Karpas-422 (cell line): Measurements from ENCODE around the gene PPP1R14B. TPM values are rescaled to one million over a fixed set of nuclear protein-coding genes. Genes with fewer than 3 reads are reported as not detected.

Experiments
- DNase-seq: peaks from one replicate; pipeline ENCODE4 v3.0.0-alpha.2; 2015
- H2AFZ ChIP-seq: fragments of 200-600 bp; sonication (generic); 2 replicates; pipeline ENCODE4 v1.6.1; 2014; ENCODE audit warnings: antibody characterized with exemption, low read length, mixed read lengths
- H3K27ac ChIP-seq: fragments of 200-600 bp; sonication (generic); 2 replicates; pipeline ENCODE4 v1.5.1; 2014; ENCODE audit warnings: mild to moderate bottlenecking, low read length, moderate library complexity
- H3K27me3 ChIP-seq: fragments of 200-600 bp; sonication (generic); 2 replicates; pipeline ENCODE4 v1.6.1; 2014; ENCODE audit warnings: low read length, mixed read lengths
- H3K36me3 ChIP-seq: fragments of 200-600 bp; sonication (generic); 2 replicates; pipeline ENCODE4 v1.6.1; 2014; ENCODE audit warnings: low read length, mixed read lengths; ENCODE audit not compliant: insufficient read depth
- H3K4me1 ChIP-seq: fragments of 200-600 bp; sonication (generic); 2 replicates; pipeline ENCODE4 v1.6.1; 2014; ENCODE audit warnings: mild to moderate bottlenecking, low read length, mixed read lengths
- H3K4me2 ChIP-seq: fragments of 200-600 bp; sonication (generic); 2 replicates; pipeline ENCODE4 v1.6.1; 2014; ENCODE audit warnings: low read length, low read depth, mild to moderate bottlenecking; ENCODE audit not compliant: poor library complexity, severe bottlenecking
- H3K4me3 ChIP-seq: fragments of 200-600 bp; sonication (generic); 2 replicates; pipeline ENCODE4 v1.5.1; 2014; ENCODE audit warnings: mild to moderate bottlenecking, antibody characterized with exemption, low read length, mixed read lengths
- H3K79me2 ChIP-seq: fragments of 200-600 bp; sonication (generic); 2 replicates; pipeline ENCODE4 v1.6.1; 2014; ENCODE audit warnings: mild to moderate bottlenecking, low read length, mixed read lengths
- H3K9ac ChIP-seq: fragments of 200-600 bp; sonication (generic); 2 replicates; pipeline ENCODE4 v1.6.0; 2014; ENCODE audit warnings: low read length
- H3K9me2 ChIP-seq: fragments of 200-600 bp; sonication (generic), shearing (Covaris generic); replicated peaks from 2 replicates; pipeline ENCODE4 v1.6.0; 2014; ENCODE audit warnings: mild to moderate bottlenecking, low read length, moderate library complexity; ENCODE audit not compliant: insufficient read depth
- H3K9me3 ChIP-seq: fragments of 300-700, 200-600 bp; sonication (generic); 2 replicates; pipeline ENCODE4 v1.6.1; 2014; ENCODE audit warnings: low read length, mixed read lengths
- H4K20me1 ChIP-seq: fragments of 200-600 bp; sonication (generic); 2 replicates; pipeline ENCODE4 v1.6.1; 2014; ENCODE audit warnings: mild to moderate bottlenecking, antibody characterized with exemption, low read length, low read depth; ENCODE audit not compliant: insufficient read depth
- total RNA-seq: library from RNA; depleted of rRNA; stranded (reverse); fragments of >200 nt; shearing (Covaris generic); gene quantifications from 2 replicates; pipeline ENCODE4 v1.2.3, GENCODE V29; 2014; ENCODE audit warnings: low replicate concordance

The PPP1R14B gene
- total RNA-seq, 1 experiment from 2014 or later = 111 TPM

GRCh38 chr11:64229090-64229743 lies 17.5 kb downstream of the PPP1R14B start:
- Histone ChIP-seq H4K20me1 (no peaks in the 10 kb centered on the region), H3K9me3 (no peaks in the 10 kb centered on the region), H3K9ac (peak overlapping the region; percentile 60), H2AFZ (no peak overlapping the region), H3K79me2 (peaks cover 16% of the 10 kb centered on the region), H3K9me2 (no peaks in the 10 kb centered on the region), H3K36me3 (no peaks in the 10 kb centered on the region), H3K27ac (peak overlapping the region; percentile 74), H3K27me3 (no peaks in the 10 kb centered on the region), H3K4me1 (peaks cover 71% of the 10 kb centered on the region), H3K4me2 (peak overlapping the region; percentile 86), H3K4me3 (peak overlapping the region; percentile 81; the same call in 1 of the 2 replicates)
- no peak for DNase-seq

GRCh38 chr11:64227405-64227956 lies 19.3 kb downstream of the PPP1R14B start:
- DNase-seq = no peak
- Histone ChIP-seq H3K4me2 (peak overlapping the region; percentile 100), H3K9me2 (no peaks in the 10 kb centered on the region), H3K9me3 (no peaks in the 10 kb centered on the region), H3K9ac (peak overlapping the region; percentile 100), H3K4me3 (peak overlapping the region; percentile 99), H3K27ac (peak overlapping the region; percentile 87), H3K27me3 (no peaks in the 10 kb centered on the region), H3K4me1 (peaks cover 66% of the 10 kb centered on the region), H3K36me3 (no peaks in the 10 kb centered on the region), H2AFZ (no peak overlapping the region), H4K20me1 (no peaks in the 10 kb centered on the region), H3K79me2 (peaks cover 16% of the 10 kb centered on the region)

- peaks cover 16% of the 10 kb centered on the region for H3K79me2 ChIP-seq
- H3K9ac ChIP-seq = peak overlapping the region; percentile 100
- peak overlapping the region; percentile 99 for H3K4me3 ChIP-seq
- H4K20me1 ChIP-seq = no peaks in the 10 kb centered on the region
- no peaks in the 10 kb centered on the region for H3K9me2 ChIP-seq
- H3K27ac ChIP-seq = peak overlapping the region; percentile 87
- DNase-seq = peak; percentile 93
- H2AFZ ChIP-seq = no peak overlapping the region
- peaks cover 57% of the 10 kb centered on the region for H3K4me1 ChIP-seq
- H3K4me2 ChIP-seq = peak overlapping the region; percentile 100
- no peaks in the 10 kb centered on the region for H3K9me3 ChIP-seq
- no peaks in the 10 kb centered on the region for H3K27me3 ChIP-seq
- no peaks in the 10 kb centered on the region for H3K36me3 ChIP-seq
Measured at GRCh38 chr11:64226507-64227051, 20.2 kb downstream of the PPP1R14B start.

GRCh38 chr11:64225608-64226506 lies 20.9 kb downstream of the PPP1R14B start, which contains the start of the genes NUDT22 and TRPT1:
Gene NUDT22, plus strand, starts transcription at chr11:64226274. Its CDS starts 379 bp downstream, at chr11:64226653.
Gene TRPT1, minus strand, starts transcription at chr11:64226186. Its CDS starts 326 bp downstream, at chr11:64225860.
- Histone ChIP-seq H3K4me2 (peak within 1 kb of the TSS; percentile 100), H2AFZ (0 out of 2 replicates have a peak within 1 kb of the TSS, but pooled peaks have one; percentile 32), H3K4me3 (peak within 1 kb of the TSS; percentile 99), H4K20me1 (no peaks in the 10 kb centered on the region), H3K4me1 (peaks cover 51% of the 10 kb centered on the region), H3K9me2 (no peaks in the 10 kb centered on the region), H3K27ac (peak within 1 kb of the TSS; percentile 87), H3K36me3 (0 out of 2 replicates have a peak, but pooled peaks cover 4% of the 10 kb centered on the region), H3K27me3 (no peaks in the 10 kb centered on the region), H3K79me2 (peaks cover 16% of the 10 kb centered on the region), H3K9ac (peak within 1 kb of the TSS; percentile 100), H3K9me3 (no peaks in the 10 kb centered on the region)
- DNase-seq = peak; percentile 97

GRCh38 chr11:64224891-64225607 lies 21.7 kb downstream of the PPP1R14B start:
- Histone ChIP-seq H3K9me3 (no peaks in the 10 kb centered on the region), H3K27ac (peak overlapping the region; percentile 87), H3K36me3 (0 out of 2 replicates have a peak, but pooled peaks cover 5% of the 10 kb centered on the region), H3K4me1 (peaks cover 49% of the 10 kb centered on the region), H3K27me3 (no peaks in the 10 kb centered on the region), H2AFZ (no peak overlapping the region), H3K79me2 (peaks cover 16% of the 10 kb centered on the region), H3K4me2 (peak overlapping the region; percentile 100), H3K9me2 (no peaks in the 10 kb centered on the region), H4K20me1 (no peaks in the 10 kb centered on the region), H3K9ac (peak overlapping the region; percentile 100), H3K4me3 (peak overlapping the region; percentile 99)
- peak; percentile 79 for DNase-seq

GRCh38 chr11:64224151-64224890 lies 22.4 kb downstream of the PPP1R14B start:
- H3K9ac ChIP-seq = peak overlapping the region; percentile 100
- H4K20me1 ChIP-seq = no peaks in the 10 kb centered on the region
- H3K27ac ChIP-seq = peak overlapping the region; percentile 87
- H3K36me3 ChIP-seq = 0 out of 2 replicates have a peak, but pooled peaks cover 5% of the 10 kb centered on the region
- H2AFZ ChIP-seq = no peak overlapping the region
- H3K9me2 ChIP-seq = no peaks in the 10 kb centered on the region
- H3K9me3 ChIP-seq = no peaks in the 10 kb centered on the region
- H3K27me3 ChIP-seq = no peaks in the 10 kb centered on the region
- DNase-seq = no peak
- H3K79me2 ChIP-seq = peaks cover 16% of the 10 kb centered on the region
- peaks cover 42% of the 10 kb centered on the region for H3K4me1 ChIP-seq
- peak overlapping the region; percentile 99 for H3K4me3 ChIP-seq
- H3K4me2 ChIP-seq = peak overlapping the region; percentile 100
